Mucosa of descending colon (tissue), 3 donors: ENCODE measurements around the gene MPL. TPM values are rescaled to one million over a fixed set of nuclear protein-coding genes. Genes with fewer than 3 reads are reported as not detected.
A peak's percentile ranks its signal among the peaks of the same experiment; 100 is the strongest.

ENCODE experiments used
- ATAC-seq: fragments of 200-7000 bp; cut with Tn5 transposase; one replicate; pipeline ENCODE4 v1.9.1; 2020; ENCODE audit warnings: mild to moderate bottlenecking, moderate library complexity
- DNase-seq, 3 donors: peaks; one replicate each; pipeline ENCODE4 v3.0.0-alpha.2; 2020
- H3K36me3 ChIP-seq: fragments of 200-600 bp; one replicate; pipeline ENCODE4 v1.8.0; 2021; ENCODE audit warnings: low read depth, mild to moderate bottlenecking
- H3K4me1 ChIP-seq: fragments of 200-600 bp; one replicate; pipeline ENCODE4 v1.8.0; 2021; ENCODE audit warnings: low read depth, mild to moderate bottlenecking
- H3K4me3 ChIP-seq: fragments of 200-600 bp; one replicate; pipeline ENCODE4 v1.8.0; 2021; ENCODE audit warnings: mild to moderate bottlenecking
- H3K9me3 ChIP-seq: fragments of 200-600 bp; one replicate; pipeline ENCODE4 v1.8.0; 2021; ENCODE audit warnings: mild to moderate bottlenecking
- intact Hi-C, 2 donors: fragments of 100-400 bp; cut with DNase I in 1 of 2; cut with micrococcal nuclease in 1 of 2; formaldehyde crosslinking; loops; one replicate each; pipeline versions ENCODE4 v1.11.0 to v1.11.1; 2022; cut with DNase I, micrococcal nuclease
- total RNA-seq, 3 donors: library from RNA; stranded (reverse); fragmentation: NEBNext Ultra II Directional in 2 of 3; extraction: Animal tissue kit (Norgen Biotek cat#: 25700) in 2 of 3; gene quantifications; one replicate each; pipeline versions ENCODE4 v1.2.1 to v1.2.4, GENCODE V29; 2021 to 2023
- TF ChIP-seq, protein P1 (sequence below): fragments of 200-600 bp; IDR thresholded peaks from one replicate; pipeline ENCODE4 v1.8.0; 2022; ENCODE audit warnings: antibody characterized with exemption, mild to moderate bottlenecking
- donor health status: DM: no; HTN: no; CAD: no; lungs with moderate emphysema.
- donor health status: DM: no; HTN: no; CAD: no.
- donor health status: DM: no; HTN: yes; CAD: no.

Gene MPL
- total RNA-seq, 3 donors from 2014 or later, result 0.81 to 1.0 TPM; not detected in 1

GRCh38 chr1:43358746-43359693 is 21.4 kb downstream of the MPL start, which contains the start of gene CDC20:
CDC20 (plus strand) TSS chr1:43358981; CDS start chr1:43359216, 235 bp downstream.
- no peaks in the 10 kb centered on the region for H3K9me3 ChIP-seq
- H3K36me3 ChIP-seq, result no peaks in the 10 kb centered on the region
- DNase-seq (peak; percentile 99 to 100 (median 99)), ATAC-seq (peak; percentile 96)
- intact Hi-C loops, result no loop called here
- TF ChIP-seq, protein P1, sequence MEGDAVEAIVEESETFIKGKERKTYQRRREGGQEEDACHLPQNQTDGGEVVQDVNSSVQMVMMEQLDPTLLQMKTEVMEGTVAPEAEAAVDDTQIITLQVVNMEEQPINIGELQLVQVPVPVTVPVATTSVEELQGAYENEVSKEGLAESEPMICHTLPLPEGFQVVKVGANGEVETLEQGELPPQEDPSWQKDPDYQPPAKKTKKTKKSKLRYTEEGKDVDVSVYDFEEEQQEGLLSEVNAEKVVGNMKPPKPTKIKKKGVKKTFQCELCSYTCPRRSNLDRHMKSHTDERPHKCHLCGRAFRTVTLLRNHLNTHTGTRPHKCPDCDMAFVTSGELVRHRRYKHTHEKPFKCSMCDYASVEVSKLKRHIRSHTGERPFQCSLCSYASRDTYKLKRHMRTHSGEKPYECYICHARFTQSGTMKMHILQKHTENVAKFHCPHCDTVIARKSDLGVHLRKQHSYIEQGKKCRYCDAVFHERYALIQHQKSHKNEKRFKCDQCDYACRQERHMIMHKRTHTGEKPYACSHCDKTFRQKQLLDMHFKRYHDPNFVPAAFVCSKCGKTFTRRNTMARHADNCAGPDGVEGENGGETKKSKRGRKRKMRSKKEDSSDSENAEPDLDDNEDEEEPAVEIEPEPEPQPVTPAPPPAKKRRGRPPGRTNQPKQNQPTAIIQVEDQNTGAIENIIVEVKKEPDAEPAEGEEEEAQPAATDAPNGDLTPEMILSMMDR, result no peak
- peaks cover 22% of the 10 kb centered on the region for H3K4me1 ChIP-seq
- H3K4me3 ChIP-seq, result peak within 1 kb of the TSS; percentile 1

DNA sequence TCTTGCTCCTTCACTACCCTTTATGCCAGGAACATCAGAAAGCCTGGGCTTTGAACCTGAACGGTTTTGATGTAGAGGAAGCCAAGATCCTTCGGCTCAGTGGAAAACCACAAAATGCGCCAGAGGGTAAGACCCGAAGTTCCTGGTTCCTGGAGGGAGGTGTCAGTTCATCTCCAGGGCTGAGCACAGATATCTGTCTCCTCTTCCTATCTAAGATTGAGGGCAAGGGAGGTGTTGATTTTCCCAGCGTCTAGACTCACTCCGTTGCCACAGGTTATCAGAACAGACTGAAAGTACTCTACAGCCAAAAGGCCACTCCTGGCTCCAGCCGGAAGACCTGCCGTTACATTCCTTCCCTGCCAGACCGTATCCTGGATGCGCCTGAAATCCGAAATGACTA is 22.1 kb downstream of the MPL start:
- DNase-seq (no peak), ATAC-seq (no peak)
- no peak overlapping the region for H3K4me3 ChIP-seq
- no peaks in the 10 kb centered on the region for H3K9me3 ChIP-seq
- peaks cover 26% of the 10 kb centered on the region for H3K4me1 ChIP-seq
- intact Hi-C loops, result no loop called here
- no peaks in the 10 kb centered on the region for H3K36me3 ChIP-seq
- TF ChIP-seq, protein P1, result no peak

DNA sequence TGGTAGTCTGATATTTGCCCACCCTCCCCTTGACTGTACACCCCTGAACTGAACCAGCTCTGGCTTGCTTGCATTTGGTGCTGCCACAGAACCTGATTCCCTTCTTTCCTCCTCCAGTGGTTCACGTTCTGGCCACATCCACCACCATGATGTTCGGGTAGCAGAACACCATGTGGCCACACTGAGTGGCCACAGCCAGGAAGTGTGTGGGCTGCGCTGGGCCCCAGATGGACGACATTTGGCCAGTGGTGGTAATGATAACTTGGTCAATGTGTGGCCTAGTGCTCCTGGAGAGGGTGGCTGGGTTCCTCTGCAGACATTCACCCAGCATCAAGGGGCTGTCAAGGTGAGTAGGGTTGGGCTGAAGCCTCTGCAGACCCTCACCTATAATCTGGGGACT is 23.0 kb downstream of the MPL start:
- no peak for ATAC-seq
- intact Hi-C loops, result no loop called here
- no peaks in the 10 kb centered on the region for H3K9me3 ChIP-seq
- H3K4me3 ChIP-seq, result no peak overlapping the region
- no peak for DNase-seq
- TF ChIP-seq, protein P1, result no peak
- H3K4me1 ChIP-seq, result peaks cover 30% of the 10 kb centered on the region
- no peaks in the 10 kb centered on the region for H3K36me3 ChIP-seq

DNA sequence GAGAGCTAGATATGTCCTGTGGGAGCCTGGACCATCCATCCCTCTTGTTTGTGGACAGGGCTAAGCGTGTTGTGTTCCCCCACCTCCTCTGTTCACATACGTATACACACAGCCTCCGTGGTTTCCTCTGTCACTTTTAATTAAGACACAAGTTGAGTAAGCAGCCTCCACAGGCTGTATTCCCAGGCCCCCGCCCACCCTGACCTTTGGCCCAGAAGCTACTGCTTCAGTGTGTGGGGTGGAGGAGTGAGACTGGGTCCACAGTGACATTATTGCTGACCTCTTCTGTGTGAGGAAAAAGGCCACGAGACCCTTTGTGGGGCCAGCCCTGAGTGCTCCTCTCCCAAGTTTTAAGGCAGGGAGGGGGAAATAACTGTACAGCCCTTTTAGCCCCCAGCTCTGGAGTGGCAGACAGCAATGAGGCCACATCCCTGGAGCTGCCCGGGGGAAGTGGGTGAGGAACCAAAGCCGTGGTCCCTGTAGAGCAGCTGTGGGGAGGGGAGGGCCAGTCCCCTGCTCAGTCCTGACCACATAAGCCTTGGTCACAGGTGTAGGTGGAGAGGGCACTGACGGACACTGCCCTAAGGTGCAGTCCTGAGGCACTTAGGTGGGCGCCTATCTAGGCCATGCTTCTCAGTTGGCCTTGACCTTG is 25.8 kb downstream of the MPL start:
- Histone ChIP-seq H3K36me3 (no peaks in the 10 kb centered on the region), H3K4me3 (no peak overlapping the region), H3K9me3 (no peaks in the 10 kb centered on the region), H3K4me1 (peaks cover 33% of the 10 kb centered on the region)
- intact Hi-C loops, result no loop called here
- DNase-seq, result peak in 2 of 3 donors; percentile 53 to 57
- TF ChIP-seq, protein P1, result no peak
- ATAC-seq, result no peak

DNA sequence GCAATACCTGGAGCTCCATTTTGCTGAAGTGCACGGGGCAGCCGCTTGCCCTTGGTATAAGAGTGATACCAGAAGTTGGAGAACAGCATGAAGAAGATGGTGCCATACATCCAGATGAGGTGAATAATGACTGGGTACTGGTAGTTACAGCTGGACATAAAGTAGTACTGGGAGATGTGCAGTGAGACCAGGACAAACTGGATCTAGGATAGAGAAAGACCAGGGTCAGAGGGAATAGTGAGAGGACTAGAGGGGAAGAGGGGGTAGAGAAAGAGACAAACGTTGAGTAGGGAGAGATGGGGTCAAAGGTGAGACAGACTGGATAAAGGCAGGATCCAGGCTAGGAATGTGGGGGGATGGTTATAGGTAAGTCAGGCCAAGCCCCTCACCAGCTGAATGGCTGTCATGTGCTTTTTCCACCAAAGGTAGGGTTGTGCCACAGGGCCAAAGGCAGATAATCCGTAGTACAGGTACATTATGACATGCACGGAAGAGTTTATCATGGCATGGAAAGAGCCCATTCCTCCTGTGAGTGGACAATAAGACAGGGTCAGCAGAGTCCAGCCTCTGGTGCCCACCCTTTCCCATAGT is 26.4 kb downstream of the MPL start:
- Histone ChIP-seq H3K4me1 (peaks cover 37% of the 10 kb centered on the region), H3K4me3 (no peak overlapping the region), H3K36me3 (no peaks in the 10 kb centered on the region), H3K9me3 (no peaks in the 10 kb centered on the region)
- no peak for ATAC-seq
- TF ChIP-seq, protein P1, result no peak
- DNase-seq, result no peak
- intact Hi-C loops, result no loop called here
